GM10266 (cell line): ENCODE data around the gene SERPINA6.
A peak's percentile ranks its signal among the peaks of the same experiment; 100 is the strongest.
"Not testable (repeated sequence)": the region's sequence is repeated elsewhere in the genome, so short reads cannot be mapped to it uniquely, and the experiment has no call there.

Experiments used
- DNase-seq: peaks from one replicate; pipeline ENCODE4 v3.0.0; 2012; ENCODE audit errors: extremely low spot score
- TF ChIP-seq, protein P1 (sequence below): IDR thresholded peaks from 2 replicates; pipeline ENCODE4 v1.5.1; 2012; ENCODE audit warnings: mild to moderate bottlenecking, low read depth; ENCODE audit not compliant: control insufficient read depth, insufficient read depth; ENCODE audit errors: missing control alignments

Gene SERPINA6, protein sequence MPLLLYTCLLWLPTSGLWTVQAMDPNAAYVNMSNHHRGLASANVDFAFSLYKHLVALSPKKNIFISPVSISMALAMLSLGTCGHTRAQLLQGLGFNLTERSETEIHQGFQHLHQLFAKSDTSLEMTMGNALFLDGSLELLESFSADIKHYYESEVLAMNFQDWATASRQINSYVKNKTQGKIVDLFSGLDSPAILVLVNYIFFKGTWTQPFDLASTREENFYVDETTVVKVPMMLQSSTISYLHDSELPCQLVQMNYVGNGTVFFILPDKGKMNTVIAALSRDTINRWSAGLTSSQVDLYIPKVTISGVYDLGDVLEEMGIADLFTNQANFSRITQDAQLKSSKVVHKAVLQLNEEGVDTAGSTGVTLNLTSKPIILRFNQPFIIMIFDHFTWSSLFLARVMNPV

GRCh38 chr14:94322648-94323570, at the start of gene SERPINA6:
Gene SERPINA6 (minus strand): TSS chr14:94323336. CDS start chr14:94314648, 8,688 bp downstream.
- DNase-seq, result no peak
- TF ChIP-seq, protein P1, sequence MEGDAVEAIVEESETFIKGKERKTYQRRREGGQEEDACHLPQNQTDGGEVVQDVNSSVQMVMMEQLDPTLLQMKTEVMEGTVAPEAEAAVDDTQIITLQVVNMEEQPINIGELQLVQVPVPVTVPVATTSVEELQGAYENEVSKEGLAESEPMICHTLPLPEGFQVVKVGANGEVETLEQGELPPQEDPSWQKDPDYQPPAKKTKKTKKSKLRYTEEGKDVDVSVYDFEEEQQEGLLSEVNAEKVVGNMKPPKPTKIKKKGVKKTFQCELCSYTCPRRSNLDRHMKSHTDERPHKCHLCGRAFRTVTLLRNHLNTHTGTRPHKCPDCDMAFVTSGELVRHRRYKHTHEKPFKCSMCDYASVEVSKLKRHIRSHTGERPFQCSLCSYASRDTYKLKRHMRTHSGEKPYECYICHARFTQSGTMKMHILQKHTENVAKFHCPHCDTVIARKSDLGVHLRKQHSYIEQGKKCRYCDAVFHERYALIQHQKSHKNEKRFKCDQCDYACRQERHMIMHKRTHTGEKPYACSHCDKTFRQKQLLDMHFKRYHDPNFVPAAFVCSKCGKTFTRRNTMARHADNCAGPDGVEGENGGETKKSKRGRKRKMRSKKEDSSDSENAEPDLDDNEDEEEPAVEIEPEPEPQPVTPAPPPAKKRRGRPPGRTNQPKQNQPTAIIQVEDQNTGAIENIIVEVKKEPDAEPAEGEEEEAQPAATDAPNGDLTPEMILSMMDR, result no peak

DNA sequence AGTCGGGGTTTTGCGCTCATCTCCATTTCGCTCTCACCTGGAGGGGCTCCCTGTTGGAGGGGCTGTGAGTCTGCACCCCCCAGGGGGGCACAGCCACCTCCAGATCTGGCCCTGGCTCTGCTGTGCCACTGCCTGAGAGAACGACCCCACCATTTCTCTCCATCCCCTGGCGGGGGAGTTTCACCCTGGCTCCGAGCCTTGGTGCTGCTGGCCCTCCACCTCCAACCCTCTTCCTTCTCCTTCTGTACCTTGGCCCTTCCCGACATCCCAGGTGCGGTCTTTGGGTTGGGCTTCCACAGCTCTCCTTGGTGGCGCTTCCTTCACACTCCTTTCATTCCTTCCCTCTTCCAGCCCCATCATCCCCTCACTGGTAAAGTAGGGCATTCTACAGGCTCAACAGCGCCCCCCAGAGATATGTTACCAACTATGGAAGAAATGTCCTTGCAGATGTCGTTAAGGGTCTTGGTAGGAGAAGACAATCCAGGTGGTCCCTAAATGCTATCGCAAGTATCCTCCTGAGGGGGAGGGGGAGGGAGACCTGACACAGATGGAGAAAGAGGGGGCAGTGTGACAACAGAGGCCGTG, 49.0 kb upstream of the SERPINA6 start:
- TF ChIP-seq, protein P1, result peak; percentile 7
- no peak for DNase-seq

- TF ChIP-seq, protein P1, result no peak
- no peak for DNase-seq
Measured at GRCh38 chr14:94370524-94370910, 47.4 kb upstream of the SERPINA6 start.

- DNase-seq, result not testable (repeated sequence)
Measured at GRCh38 chr14:94369766-94370523, 46.8 kb upstream of the SERPINA6 start.

DNA sequence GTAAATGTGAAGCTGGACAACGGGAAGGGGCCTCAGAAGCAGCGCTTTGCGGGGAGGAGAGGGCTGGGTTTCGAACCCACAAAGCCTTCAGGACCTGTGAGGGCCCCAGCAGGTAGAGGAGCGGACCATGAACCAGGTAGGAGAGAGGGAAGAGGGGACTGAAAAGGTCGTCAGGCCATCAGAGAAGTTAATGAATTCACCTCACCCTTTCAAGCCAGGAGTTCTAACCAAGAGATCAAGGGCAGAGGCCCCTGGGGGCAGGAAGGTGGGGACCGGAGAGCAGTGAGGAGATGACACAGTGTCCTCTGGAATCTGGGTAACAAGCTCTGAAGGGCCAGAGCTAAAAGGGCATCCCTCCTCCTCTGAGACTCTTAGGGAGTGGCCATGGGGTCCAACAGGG, 45.8 kb upstream of the SERPINA6 start:
- DNase-seq, result no peak
- TF ChIP-seq, protein P1, result no peak

DNA sequence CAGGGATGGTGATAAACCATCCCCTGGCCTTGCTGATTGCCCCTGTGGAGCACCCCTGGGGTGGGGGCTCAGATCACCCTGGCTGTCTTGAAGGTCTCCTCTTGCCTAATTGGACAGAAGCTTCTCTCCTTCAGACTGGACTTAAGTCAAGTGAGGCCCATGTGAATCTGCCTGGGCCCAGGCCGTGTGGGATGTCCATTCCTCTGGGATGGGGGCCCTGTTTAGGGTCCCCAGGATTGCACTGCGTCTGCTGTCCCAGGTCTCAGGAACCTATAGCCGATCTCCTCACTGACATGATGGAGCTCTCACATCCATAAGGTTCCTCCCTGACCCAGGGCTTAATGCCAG, 45.1 kb upstream of the SERPINA6 start:
- TF ChIP-seq, protein P1, result no peak
- no peak for DNase-seq
